ENCODE data around the gene TRIM47. TPM values are rescaled to one million over a fixed set of nuclear protein-coding genes. Genes with fewer than 3 reads are reported as not detected.

The TRIM47 gene
- total and polyA plus RNA-seq, 2 experiments from 2014 or later = 7.2 to 9.9 TPM

- Histone ChIP-seq H3K36me3 (ENCODE audit: insufficient read depth) (no peaks in the 10 kb centered on the region), H3K79me2 (replicated peaks; ENCODE audit: insufficient read depth) (no peaks in the 10 kb centered on the region), H3K4me2 (peak overlapping the region; percentile 97; the same call in 1 of the 2 replicates), H3K9me2 (ENCODE audit: insufficient read depth) (no peaks in the 10 kb centered on the region), H3K4me1 (ENCODE audit: insufficient read depth) (peaks cover 16% of the 10 kb centered on the region; the same call in 1 of the 2 replicates), H3F3A (replicated peaks; ENCODE audit: low read depth) (peaks cover 29% of the 10 kb centered on the region), H3K27ac (ENCODE audit: low read depth) (no peak overlapping the region), H2AFZ (no peak overlapping the region), H4K20me1 (replicated peaks; ENCODE audit: insufficient read depth) (no peaks in the 10 kb centered on the region), H3K27me3 (ENCODE audit: insufficient read depth) (peaks cover 37% of the 10 kb centered on the region), H3K4me3 (no peak overlapping the region)
- H3K9me3 Mint-ChIP-seq = no peaks in the 10 kb centered on the region
- DNase-seq (ENCODE audit: low spot score) (no peak), ATAC-seq (no peak)
- no peaks in the 10 kb centered on the region; the same call in 2 of the 3 replicates for H3K36me3 Mint-ChIP-seq (ENCODE audit: low read depth)
- no peak overlapping the region for H3K4me3 Mint-ChIP-seq
- TF ChIP-seq ETS1 (IDR thresholded peaks at IDR 0.05) = no peak
- H3K27me3 Mint-ChIP-seq (ENCODE audit: insufficient read depth, low read depth, poor library complexity) = peaks cover 39% of the 10 kb centered on the region
- no peak overlapping the region for H3K27ac Mint-ChIP-seq
- peaks cover 22% of the 10 kb centered on the region for H3K4me1 Mint-ChIP-seq
Observed at GRCh38 chr17:75875182-75875939, 3.0 kb downstream of the TRIM47 start.

GRCh38 chr17:75874323-75875181, 3.8 kb downstream of the TRIM47 start:
- no peaks in the 10 kb centered on the region; the same call in 2 of the 3 replicates for H3K36me3 Mint-ChIP-seq (ENCODE audit: low read depth)
- TF ChIP-seq REST (IDR thresholded peaks at IDR 0.05; ENCODE audit: unreplicated experiment) (no peak), ZNF331 (CRISPR knock-in tag; IDR thresholded peaks at IDR 0.05; ENCODE audit: low read depth) (no peak), STAT1 (IDR thresholded peaks at IDR 0.05; ENCODE audit: unreplicated experiment) (no peak), ETS1 (IDR thresholded peaks at IDR 0.05) (no peak), JUNB (IDR thresholded peaks at IDR 0.05; ENCODE audit: unreplicated experiment) (no peak), NANOG (IDR thresholded peaks at IDR 0.05; ENCODE audit: borderline replicate concordance) (no peak), ZNF114 (CRISPR knock-in tag; IDR thresholded peaks at IDR 0.05) (no peak), EZH2 (IDR thresholded peaks at IDR 0.05; ENCODE audit: low read depth, unreplicated experiment) (no peak), POLR2AphosphoS5 (IDR thresholded peaks at IDR 0.05; ENCODE audit: low read depth) (no peak)

More at GRCh38 chr17:75874323-75875181, 3.8 kb downstream of the TRIM47 start:
- H3K36me3 ChIP-seq (ENCODE audit: insufficient read depth) = no peaks in the 10 kb centered on the region
- DNase-seq (ENCODE audit: low spot score) = no peak
- H3K27ac Mint-ChIP-seq = no peak overlapping the region
- H3K4me3 Mint-ChIP-seq = no peak overlapping the region
- H3K4me2 ChIP-seq = no peak overlapping the region
- H4K20me1 ChIP-seq (replicated peaks; ENCODE audit: insufficient read depth) = no peaks in the 10 kb centered on the region
- H3K4me1 Mint-ChIP-seq = peaks cover 23% of the 10 kb centered on the region
- no peak for ATAC-seq
- H3K9me2 ChIP-seq (ENCODE audit: insufficient read depth) = no peaks in the 10 kb centered on the region
- peaks cover 38% of the 10 kb centered on the region for H3K27me3 Mint-ChIP-seq (ENCODE audit: insufficient read depth, low read depth, poor library complexity)
- H3K27ac ChIP-seq (ENCODE audit: low read depth) = no peak overlapping the region
- H3K79me2 ChIP-seq (replicated peaks; ENCODE audit: insufficient read depth) = no peaks in the 10 kb centered on the region
- H3K27me3 ChIP-seq (ENCODE audit: insufficient read depth) = peaks cover 35% of the 10 kb centered on the region
- H3K4me3 ChIP-seq = no peak overlapping the region
- no peak overlapping the region for H2AFZ ChIP-seq
- H3F3A ChIP-seq (replicated peaks; ENCODE audit: low read depth) = peaks cover 24% of the 10 kb centered on the region
- no peaks in the 10 kb centered on the region for H3K9me3 Mint-ChIP-seq
- peaks cover 16% of the 10 kb centered on the region; the same call in 1 of the 2 replicates for H3K4me1 ChIP-seq (ENCODE audit: insufficient read depth)

Measured in GM23338 (cell line).